ENCODE results near the gene OCA2. TPM values are rescaled to one million over a fixed set of nuclear protein-coding genes. Genes with fewer than 3 reads are reported as not detected.

OCA2 gene
- total RNA-seq, 3 donors from 2014 or later (not counting 1 experiment from before 2014, with no cell fraction given): 0.35 to 1.5 (median 0.56) TPM

DNA sequence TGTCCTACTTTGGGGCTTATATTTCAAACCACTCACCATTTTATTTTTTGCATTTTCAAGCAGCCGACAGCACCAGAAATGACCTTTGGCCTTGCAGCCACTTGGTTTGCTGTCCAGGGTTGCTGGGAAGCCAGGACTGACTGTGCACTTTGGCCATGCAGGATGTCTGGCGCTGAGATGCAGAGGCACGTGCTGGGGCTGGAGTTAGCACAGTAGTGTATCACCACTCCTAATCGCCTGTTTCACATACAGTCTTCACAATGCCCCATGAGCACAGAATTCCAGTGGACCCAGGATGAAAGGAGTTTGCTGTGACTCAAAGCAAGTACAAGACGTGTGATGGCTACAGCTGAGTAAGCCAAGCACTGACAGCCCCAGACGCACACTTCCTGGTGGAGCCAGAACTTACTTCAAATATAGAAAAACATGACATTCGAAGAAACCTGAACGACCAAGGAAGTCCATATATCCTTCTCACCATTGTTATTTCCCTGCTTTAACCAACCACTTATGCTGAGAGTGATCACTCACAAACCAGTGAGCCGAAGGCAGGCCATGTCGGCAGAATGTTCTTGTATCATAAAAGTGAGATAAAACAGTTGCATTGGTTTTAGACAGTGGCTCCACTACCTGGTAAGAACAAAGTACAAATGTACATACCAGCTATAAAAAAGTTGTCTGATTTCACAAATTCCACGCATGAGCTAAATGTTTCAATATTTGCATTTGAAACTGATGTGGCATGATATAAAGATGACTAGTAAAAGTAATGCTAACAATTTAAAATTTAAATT, 16.0 kb downstream of the OCA2 start:
- TF ChIP-seq, protein P1, sequence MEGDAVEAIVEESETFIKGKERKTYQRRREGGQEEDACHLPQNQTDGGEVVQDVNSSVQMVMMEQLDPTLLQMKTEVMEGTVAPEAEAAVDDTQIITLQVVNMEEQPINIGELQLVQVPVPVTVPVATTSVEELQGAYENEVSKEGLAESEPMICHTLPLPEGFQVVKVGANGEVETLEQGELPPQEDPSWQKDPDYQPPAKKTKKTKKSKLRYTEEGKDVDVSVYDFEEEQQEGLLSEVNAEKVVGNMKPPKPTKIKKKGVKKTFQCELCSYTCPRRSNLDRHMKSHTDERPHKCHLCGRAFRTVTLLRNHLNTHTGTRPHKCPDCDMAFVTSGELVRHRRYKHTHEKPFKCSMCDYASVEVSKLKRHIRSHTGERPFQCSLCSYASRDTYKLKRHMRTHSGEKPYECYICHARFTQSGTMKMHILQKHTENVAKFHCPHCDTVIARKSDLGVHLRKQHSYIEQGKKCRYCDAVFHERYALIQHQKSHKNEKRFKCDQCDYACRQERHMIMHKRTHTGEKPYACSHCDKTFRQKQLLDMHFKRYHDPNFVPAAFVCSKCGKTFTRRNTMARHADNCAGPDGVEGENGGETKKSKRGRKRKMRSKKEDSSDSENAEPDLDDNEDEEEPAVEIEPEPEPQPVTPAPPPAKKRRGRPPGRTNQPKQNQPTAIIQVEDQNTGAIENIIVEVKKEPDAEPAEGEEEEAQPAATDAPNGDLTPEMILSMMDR (IDR thresholded peaks at IDR 0.05): no peak
- WGBS (ENCODE audit: insufficient coverage): 73% methylated on average over 10 of the region's 11 CpGs
- Mint-ChIP-seq H3K9me3 (no peaks in the 10 kb centered on the region), H3K4me1 (peaks cover 11 to 12% of the 10 kb centered on the region in 2 donors), H3K27me3 (ENCODE audit: low read depth in 2 of 2) (peaks cover 0 to 3% of the 10 kb centered on the region in 2 donors), H3K4me3 (no peak overlapping the region), H3K27ac (no peak overlapping the region), H3K36me3 (no peaks in the 10 kb centered on the region)
- H3K27ac ChIP-seq (ENCODE audit: low read length): no peak overlapping the region
- no peaks in the 10 kb centered on the region for H3K27me3 ChIP-seq (ENCODE audit: control insufficient read depth, insufficient read depth, low read length)
- no peaks in the 10 kb centered on the region for H3K4me1 ChIP-seq (ENCODE audit: control insufficient read depth, insufficient read depth, low read length)
- DNase-seq: no peak
- no peaks in the 10 kb centered on the region for H3K9me3 ChIP-seq (ENCODE audit: control insufficient read depth, insufficient read depth, low read length)
- H3K4me3 ChIP-seq (ENCODE audit: low read length): no peak overlapping the region
- no peak for ATAC-seq
- intact Hi-C loops (cut with micrococcal nuclease): no loop called here
- H3K36me3 ChIP-seq (ENCODE audit: control insufficient read depth, insufficient read depth, low read length): no peaks in the 10 kb centered on the region

DNA sequence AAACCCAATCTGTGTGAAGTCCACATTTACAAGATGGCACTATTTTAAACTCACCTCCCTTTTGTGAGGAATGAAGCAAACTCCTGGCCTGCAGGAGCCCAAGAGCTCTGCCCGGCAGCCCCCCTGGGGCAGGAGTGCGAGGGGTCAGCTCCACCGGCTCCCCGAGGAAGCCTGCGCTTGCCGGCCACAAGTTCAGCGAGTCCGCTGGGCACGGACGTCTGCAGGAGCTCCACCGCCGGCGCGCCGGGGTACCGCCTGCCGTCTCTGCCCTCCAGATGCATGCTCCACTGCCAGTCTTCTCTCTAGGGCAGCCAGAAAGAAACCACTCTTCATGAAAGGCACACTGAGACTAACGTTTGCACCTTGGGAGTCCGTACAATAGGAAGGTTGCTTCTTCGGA, 17.5 kb downstream of the OCA2 start:
- peaks cover 0 to 3% of the 10 kb centered on the region in 2 donors for H3K27me3 Mint-ChIP-seq (ENCODE audit: low read depth in 2 of 2)
- TF ChIP-seq, protein P1 (IDR thresholded peaks at IDR 0.05): no peak
- Histone ChIP-seq H3K9me3 (ENCODE audit: control insufficient read depth, insufficient read depth, low read length) (no peaks in the 10 kb centered on the region), H3K27me3 (ENCODE audit: control insufficient read depth, insufficient read depth, low read length) (no peaks in the 10 kb centered on the region), H3K4me3 (ENCODE audit: low read length) (no peak overlapping the region), H3K36me3 (ENCODE audit: control insufficient read depth, insufficient read depth, low read length) (no peaks in the 10 kb centered on the region), H3K4me1 (ENCODE audit: control insufficient read depth, insufficient read depth, low read length) (no peaks in the 10 kb centered on the region), H3K27ac (ENCODE audit: low read length) (no peak overlapping the region)
- peaks cover 6 to 7% of the 10 kb centered on the region in 2 donors for H3K4me1 Mint-ChIP-seq
- H3K9me3 Mint-ChIP-seq: no peaks in the 10 kb centered on the region
- no peak for ATAC-seq
- H3K27ac Mint-ChIP-seq: no peak overlapping the region
- no peaks in the 10 kb centered on the region for H3K36me3 Mint-ChIP-seq
- intact Hi-C loops (cut with micrococcal nuclease): no loop called here
- DNase-seq: no peak
- 97% methylated on average over 20 of the region's 20 CpGs for whole genome bisulfite sequencing (ENCODE audit: insufficient coverage)
- no peak overlapping the region for H3K4me3 Mint-ChIP-seq

DNA sequence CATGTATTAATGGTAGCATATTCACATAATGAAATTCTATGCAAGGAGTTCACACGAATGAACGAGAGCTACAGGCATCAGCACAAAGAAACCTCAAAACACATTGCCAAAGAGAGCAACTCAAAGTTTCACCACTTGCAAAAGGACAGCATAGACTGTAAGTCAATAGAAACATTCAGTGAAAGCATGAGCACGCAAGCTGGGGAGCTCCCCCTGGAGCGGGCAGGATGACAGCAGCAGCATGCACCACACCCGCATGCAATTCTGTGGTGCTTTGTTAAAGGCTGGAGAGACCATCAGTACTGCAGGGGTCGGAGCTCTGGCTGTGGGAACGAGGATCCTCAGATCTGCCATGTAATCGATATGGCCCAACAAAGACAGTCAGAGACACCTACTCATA, 18.7 kb downstream of the OCA2 start:
- intact Hi-C loops (cut with micrococcal nuclease): no loop called here
- Mint-ChIP-seq H3K9me3 (no peaks in the 10 kb centered on the region), H3K4me1 (no peaks in the 10 kb centered on the region), H3K4me3 (no peak overlapping the region), H3K27ac (no peak overlapping the region), H3K36me3 (no peaks in the 10 kb centered on the region), H3K27me3 (ENCODE audit: low read depth in 2 of 2) (peaks cover 0 to 3% of the 10 kb centered on the region in 2 donors)
- no peak overlapping the region for H3K27ac ChIP-seq (ENCODE audit: low read length)
- TF ChIP-seq, protein P1 (IDR thresholded peaks at IDR 0.05): no peak
- H3K4me1 ChIP-seq (ENCODE audit: control insufficient read depth, insufficient read depth, low read length): no peaks in the 10 kb centered on the region
- no peak overlapping the region for H3K4me3 ChIP-seq (ENCODE audit: low read length)
- 89% methylated on average over 8 of the region's 8 CpGs for WGBS (ENCODE audit: insufficient coverage)
- DNase-seq (no peak), ATAC-seq (no peak)
- H3K27me3 ChIP-seq (ENCODE audit: control insufficient read depth, insufficient read depth, low read length): no peaks in the 10 kb centered on the region
- no peaks in the 10 kb centered on the region for H3K36me3 ChIP-seq (ENCODE audit: control insufficient read depth, insufficient read depth, low read length)
- no peaks in the 10 kb centered on the region for H3K9me3 ChIP-seq (ENCODE audit: control insufficient read depth, insufficient read depth, low read length)
